ENCODE results near the gene DPP6. TPM values are rescaled to one million over a fixed set of nuclear protein-coding genes. Genes with fewer than 3 reads are reported as not detected.
"Not testable (repeated sequence)": the region's sequence is repeated elsewhere in the genome, so short reads cannot be mapped to it uniquely, and the experiment has no call there.

DPP6 gene
- total RNA-seq, 1 experiment from 2014 or later: not detected

- not testable (repeated sequence) for DNase-seq (ENCODE audit: low spot score)
These were observed 96.8 kb downstream of the DPP6 start for GRCh38 chr7:154148791-154149516.

DNA sequence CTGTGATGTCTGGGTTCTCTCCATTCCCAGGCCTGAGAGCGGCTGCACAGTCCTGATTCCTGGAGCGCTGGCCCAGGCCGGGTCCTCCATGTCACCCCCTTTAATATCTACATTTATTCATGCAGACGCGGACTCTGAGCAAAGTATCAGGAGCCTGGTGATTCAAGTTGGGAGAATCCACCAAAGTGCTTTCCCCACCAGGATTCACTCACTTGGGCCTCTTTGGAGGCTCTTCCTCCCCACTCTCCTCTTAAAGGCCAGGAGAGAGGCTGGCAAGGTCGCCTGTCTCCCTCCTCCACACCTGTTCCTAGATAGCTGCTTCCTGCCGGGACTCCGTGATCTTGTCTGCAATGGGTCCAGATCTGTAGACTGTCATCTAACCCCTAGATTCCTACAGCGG is 98.5 kb downstream of the DPP6 start:
- not testable (repeated sequence) for DNase-seq (ENCODE audit: low spot score)

- DNase-seq (ENCODE audit: low spot score): not testable (repeated sequence)
These were observed 99.1 kb downstream of the DPP6 start for GRCh38 chr7:154151306-154151705.

GRCh38 chr7:154155928-154156327 is 103.7 kb downstream of the DPP6 start:
- DNase-seq (ENCODE audit: low spot score): not testable (repeated sequence)

GRCh38 chr7:154162921-154163320 is 110.7 kb downstream of the DPP6 start:
- DNase-seq (ENCODE audit: low spot score): not testable (repeated sequence)

GRCh38 chr7:154163642-154164041 is 111.4 kb downstream of the DPP6 start:
- DNase-seq (ENCODE audit: low spot score): not testable (repeated sequence)

GRCh38 chr7:154167051-154167450 is 114.9 kb downstream of the DPP6 start:
- no peak for DNase-seq (ENCODE audit: low spot score)

DNA sequence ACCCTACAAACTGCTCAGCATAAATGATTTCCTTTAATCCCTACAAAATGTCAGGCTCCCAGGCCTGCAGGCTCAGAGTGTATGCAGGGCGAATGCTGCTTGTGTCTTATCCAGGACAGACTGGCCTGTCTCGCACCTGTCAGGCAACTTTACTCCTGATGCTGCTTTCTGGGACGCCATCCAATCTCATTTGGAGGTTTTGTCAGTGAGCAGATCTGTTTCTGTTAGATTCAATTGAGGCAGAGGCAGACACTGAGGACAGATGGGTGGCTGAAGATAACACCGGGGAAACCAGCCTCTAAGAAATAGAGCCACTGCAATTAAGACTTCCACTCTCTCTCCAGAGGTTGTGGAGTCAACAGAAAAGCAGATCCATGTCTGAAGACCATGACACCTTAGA is 115.6 kb downstream of the DPP6 start:
- DNase-seq (ENCODE audit: low spot score): no peak

- no peak for DNase-seq (ENCODE audit: low spot score)
These were observed 119.2 kb downstream of the DPP6 start for GRCh38 chr7:154171422-154171821.

DNA sequence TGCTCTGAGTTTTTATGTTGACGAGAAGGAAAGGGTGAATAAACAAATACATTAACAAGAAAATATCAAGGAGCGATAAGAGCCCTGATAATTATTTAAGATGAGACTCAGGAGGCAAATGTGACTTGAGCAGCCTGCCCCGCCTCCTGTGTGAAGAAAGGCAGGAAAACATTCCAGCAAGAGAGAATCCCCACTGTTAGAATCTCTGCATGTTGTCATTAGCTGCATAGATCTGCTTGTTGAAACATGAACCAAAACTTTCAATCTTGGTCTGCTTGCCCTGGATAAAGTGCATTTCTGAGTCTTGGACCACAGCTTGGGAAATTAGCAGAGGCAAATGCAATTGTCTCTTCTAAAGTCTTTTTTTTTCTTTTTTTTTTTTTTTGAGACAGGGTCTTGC is 120.0 kb downstream of the DPP6 start:
- no peak for DNase-seq (ENCODE audit: low spot score)

DNA sequence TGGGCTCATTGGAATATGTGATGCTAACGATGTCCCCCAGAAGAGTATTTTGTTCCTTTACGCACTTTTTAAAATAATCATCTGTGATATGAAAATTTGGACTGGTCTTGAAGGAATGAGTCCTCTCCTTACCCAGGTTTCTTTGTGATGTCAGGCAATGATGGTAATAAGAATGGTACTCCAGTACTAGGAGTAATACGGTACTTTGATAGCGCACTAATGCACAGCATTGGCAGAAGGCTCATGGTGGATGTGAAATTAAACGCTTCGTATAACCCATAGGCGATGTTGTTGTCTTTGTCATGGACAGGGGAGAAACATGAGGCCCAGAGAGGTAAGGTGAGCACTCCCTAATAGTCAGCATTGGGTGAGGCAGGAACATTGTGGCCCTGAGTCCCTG is 125.4 kb downstream of the DPP6 start:
- DNase-seq (ENCODE audit: low spot score): no peak

DNA sequence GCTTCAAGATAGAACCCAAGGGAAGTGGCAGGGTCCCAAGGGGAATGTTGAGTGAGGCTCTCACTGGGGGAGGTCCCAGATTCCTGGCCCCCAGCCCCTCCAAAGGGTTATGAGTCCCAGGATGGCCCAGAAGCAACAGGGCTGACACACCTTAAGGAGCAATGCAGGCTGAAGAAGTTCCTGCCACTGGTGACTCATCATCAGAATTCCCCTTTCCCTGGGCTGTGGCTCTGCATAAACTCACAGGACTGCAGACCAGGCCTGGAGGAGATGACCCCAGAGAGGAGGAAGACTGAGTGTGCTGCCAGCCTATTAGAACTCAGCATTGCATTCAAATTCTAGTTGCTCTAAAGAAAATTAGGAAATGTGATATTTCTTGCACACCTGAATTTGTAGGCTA is 126.7 kb downstream of the DPP6 start:
- DNase-seq (ENCODE audit: low spot score): no peak

DNA sequence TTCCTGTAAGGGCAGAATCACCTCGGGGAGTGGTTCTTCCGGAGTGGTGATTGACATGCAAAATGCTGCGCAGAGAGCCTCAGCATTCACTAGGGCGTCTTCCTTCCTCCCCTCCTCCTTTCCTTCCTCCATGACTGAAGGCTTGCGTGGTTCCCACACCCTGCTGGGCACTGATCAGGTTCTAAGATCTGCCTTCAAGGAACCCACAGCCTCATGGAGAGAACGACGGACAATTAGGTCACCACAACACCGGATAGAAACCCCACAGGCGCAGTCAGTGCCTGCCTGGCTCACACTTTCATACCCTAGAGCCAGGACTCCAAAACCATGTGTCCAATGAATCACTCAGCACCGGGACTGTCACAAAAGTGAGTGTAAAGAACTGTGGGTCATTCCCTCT is 131.3 kb downstream of the DPP6 start:
- no peak for DNase-seq (ENCODE audit: low spot score)

DNA sequence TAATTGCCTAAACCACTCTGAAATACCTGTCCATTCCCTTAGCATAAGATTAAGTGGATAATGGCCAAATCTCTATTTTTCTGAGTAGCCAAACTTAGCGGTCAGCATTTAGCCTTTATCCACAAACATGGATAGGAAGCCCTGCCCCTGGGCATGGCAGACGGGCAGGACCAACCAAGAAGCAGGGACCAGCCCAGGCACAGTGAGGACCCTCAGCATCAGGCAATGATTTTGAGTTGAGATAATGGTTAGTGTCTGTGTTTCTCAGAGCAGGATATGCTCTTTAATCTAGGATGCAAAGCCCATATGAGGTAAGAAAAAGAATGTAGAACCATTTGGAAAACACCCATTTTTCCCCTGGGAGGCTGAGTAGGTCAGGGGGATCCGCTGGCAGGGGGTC is 131.7 kb downstream of the DPP6 start:
- DNase-seq (ENCODE audit: low spot score): no peak

GRCh38 chr7:154186811-154187210 is 134.6 kb downstream of the DPP6 start:
- DNase-seq (ENCODE audit: low spot score): no peak

GRCh38 chr7:154188330-154188729 is 136.1 kb downstream of the DPP6 start:
- no peak for DNase-seq (ENCODE audit: low spot score)

DNA sequence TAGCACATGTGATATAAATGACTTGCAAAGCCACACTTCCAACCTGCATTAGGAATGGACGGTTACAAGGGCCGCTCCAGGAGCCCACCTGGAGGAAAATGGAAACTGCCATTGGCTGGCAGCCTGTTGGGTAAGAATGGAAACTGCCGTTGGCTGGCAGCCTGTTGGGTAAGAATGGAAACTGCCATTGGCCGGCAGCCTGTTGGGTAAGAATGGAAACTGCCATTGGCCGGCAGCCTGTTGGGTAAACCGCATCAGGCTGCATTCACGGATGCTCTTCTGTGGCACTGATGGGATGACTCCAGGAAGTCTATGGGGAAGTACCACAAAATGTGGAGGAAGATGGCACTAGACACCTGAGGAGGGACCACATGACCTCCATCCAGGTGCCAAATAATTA is 143.1 kb downstream of the DPP6 start:
- no peak for DNase-seq (ENCODE audit: low spot score)

DNA sequence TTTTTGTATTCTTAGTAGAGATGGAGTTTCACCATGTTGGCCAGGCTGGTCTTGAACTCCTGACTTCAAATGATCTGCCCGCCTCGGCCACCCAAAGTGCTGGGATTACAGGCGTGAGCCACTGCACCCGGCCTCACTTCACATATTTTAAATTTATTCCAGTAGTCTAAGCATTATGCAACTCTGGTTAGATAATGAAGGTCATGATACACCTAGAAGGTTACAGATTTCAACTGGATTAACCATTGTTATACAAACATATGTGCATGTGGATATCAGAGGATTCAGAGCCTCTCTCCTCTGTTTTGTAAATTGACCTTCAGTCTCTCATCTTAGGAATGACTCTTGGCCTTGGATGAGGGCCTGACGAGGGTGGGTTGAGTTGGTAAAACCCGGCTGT is 146.3 kb downstream of the DPP6 start:
- DNase-seq (ENCODE audit: low spot score): no peak

DNA sequence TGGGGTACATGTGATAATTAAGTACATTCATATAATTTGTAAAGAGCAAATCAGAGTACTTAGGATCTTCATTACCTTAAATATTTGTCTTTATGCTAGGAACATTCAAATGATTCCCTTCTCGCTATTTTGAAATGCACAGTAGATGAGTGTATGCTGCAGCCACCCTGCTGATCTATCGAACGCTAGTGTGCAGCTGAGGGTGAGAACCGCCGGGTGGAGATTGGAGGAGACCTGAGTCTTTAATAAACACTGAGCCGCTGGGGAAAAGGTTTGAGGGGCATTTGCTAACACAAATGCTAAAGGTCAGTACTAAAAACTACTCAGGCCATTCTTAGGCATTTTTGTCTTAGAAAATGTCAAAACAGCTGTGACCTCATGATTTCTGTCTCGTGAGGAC is 148.0 kb downstream of the DPP6 start:
- DNase-seq (ENCODE audit: low spot score): no peak

DNA sequence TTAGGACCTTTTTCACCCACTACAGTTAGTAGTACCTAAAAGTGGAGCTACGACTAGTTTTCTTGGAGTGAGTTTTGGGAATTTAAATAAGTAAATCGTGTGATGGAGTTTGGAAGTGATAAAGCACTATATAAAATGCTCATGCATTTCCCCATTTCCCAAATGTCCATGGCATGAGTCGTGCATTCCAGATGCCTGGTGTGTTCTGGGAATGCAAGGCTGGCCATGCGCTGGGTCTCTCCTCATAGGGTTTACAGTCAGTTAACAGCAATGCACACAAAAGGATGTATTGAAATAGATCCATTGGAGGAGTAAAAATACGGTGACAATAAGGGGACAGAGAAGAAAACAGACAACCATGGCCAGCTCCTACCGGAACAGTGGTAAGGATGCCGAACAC is 149.8 kb downstream of the DPP6 start:
- DNase-seq (ENCODE audit: low spot score): no peak

- no peak for DNase-seq (ENCODE audit: low spot score)
These were observed 151.8 kb downstream of the DPP6 start for GRCh38 chr7:154204046-154204445.

- no peak for DNase-seq (ENCODE audit: low spot score)
These were observed 160.7 kb downstream of the DPP6 start for GRCh38 chr7:154212861-154213260.

DNA sequence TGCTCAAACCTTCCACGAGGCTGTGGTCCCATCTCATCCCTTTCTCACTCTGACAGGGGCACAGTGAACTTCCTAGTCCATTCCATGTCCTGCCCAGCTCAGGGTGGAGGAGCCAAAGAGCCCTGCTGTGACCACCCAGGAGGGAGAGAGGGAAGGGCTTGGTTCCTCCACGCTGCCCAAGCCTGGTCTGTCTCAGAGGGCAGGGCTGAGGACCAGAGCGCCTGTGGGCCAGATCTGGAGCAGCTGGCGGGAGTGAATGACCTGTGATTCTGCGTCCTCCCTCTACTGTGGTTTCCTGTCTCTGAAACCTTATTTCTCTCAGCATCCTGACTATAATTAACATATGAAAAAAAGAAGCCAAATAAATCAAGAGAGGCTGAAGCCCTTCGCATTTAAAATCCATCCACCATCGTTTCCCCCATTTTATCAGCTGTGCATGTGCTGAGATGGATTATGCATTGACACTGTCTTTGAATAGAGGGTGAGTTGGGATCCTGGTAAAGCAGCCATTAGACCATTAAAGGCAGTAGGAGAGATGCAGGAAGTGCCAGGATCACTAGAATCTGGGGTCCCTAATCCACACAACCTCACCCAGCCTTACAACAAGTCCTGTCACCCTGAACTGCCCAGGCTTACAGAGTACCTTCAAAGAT is 165.6 kb downstream of the DPP6 start:
- no peak for DNase-seq (ENCODE audit: low spot score)

GRCh38 chr7:154231732-154232131 is 179.5 kb downstream of the DPP6 start:
- DNase-seq (ENCODE audit: low spot score): no peak
